ENCODE results near the gene CNTNAP5. TPM values are rescaled to one million over a fixed set of nuclear protein-coding genes. Genes with fewer than 3 reads are reported as not detected.

Gene CNTNAP5
- total RNA-seq, 1 donor from 2014 or later, result not detected

- no peak for TF ChIP-seq CTCF (IDR thresholded peaks at IDR 0.05)
- Histone ChIP-seq H3K36me3 (no peaks in the 10 kb centered on the region), H3K4me3 (no peak overlapping the region), H3K4me1 (no peaks in the 10 kb centered on the region), H3K27me3 (ENCODE audit: low read depth) (no peaks in the 10 kb centered on the region), H3K27ac (no peak overlapping the region), H3K9me3 (peaks cover 10% of the 10 kb centered on the region)
- DNase-seq (no peak), ATAC-seq (no peak)
- intact Hi-C loops (cut with DNase I), result no loop called here
Measured at GRCh38 chr2:124692707-124693106, 667.6 kb downstream of the CNTNAP5 start.

GRCh38 chr2:124693156-124693555, 668.1 kb downstream of the CNTNAP5 start:
- Histone ChIP-seq H3K4me3 (no peak overlapping the region), H3K27ac (no peak overlapping the region), H3K9me3 (peaks cover 10% of the 10 kb centered on the region), H3K36me3 (no peaks in the 10 kb centered on the region), H3K4me1 (no peaks in the 10 kb centered on the region), H3K27me3 (ENCODE audit: low read depth) (no peaks in the 10 kb centered on the region)
- no peak for DNase-seq
- TF ChIP-seq CTCF (IDR thresholded peaks at IDR 0.05), result no peak
- intact Hi-C loops (cut with DNase I), result no loop called here
- no peak for ATAC-seq

GRCh38 chr2:124698979-124699565, 674.0 kb downstream of the CNTNAP5 start:
- no peak for TF ChIP-seq CTCF (IDR thresholded peaks at IDR 0.05)
- H3K4me3 ChIP-seq, result no peak overlapping the region
- no peaks in the 10 kb centered on the region for H3K36me3 ChIP-seq
- DNase-seq (no peak), ATAC-seq (no peak)
- H3K27ac ChIP-seq, result no peak overlapping the region
- no peaks in the 10 kb centered on the region for H3K27me3 ChIP-seq (ENCODE audit: low read depth)
- intact Hi-C loops (cut with DNase I), result no loop called here
- H3K9me3 ChIP-seq, result no peaks in the 10 kb centered on the region
- no peaks in the 10 kb centered on the region for H3K4me1 ChIP-seq

- no peak for TF ChIP-seq CTCF (IDR thresholded peaks at IDR 0.05)
- DNase-seq, result no peak
- Histone ChIP-seq H3K27me3 (ENCODE audit: low read depth) (no peaks in the 10 kb centered on the region), H3K4me1 (no peaks in the 10 kb centered on the region), H3K4me3 (no peak overlapping the region), H3K27ac (no peak overlapping the region), H3K9me3 (no peaks in the 10 kb centered on the region), H3K36me3 (no peaks in the 10 kb centered on the region)
- ATAC-seq, result no peak
- intact Hi-C loops (cut with DNase I), result no loop called here
Measured at GRCh38 chr2:124702777-124703176, 677.7 kb downstream of the CNTNAP5 start.

- H3K36me3 ChIP-seq, result no peaks in the 10 kb centered on the region
- no peak overlapping the region for H3K4me3 ChIP-seq
- DNase-seq (no peak), ATAC-seq (no peak)
- no peak for TF ChIP-seq CTCF (IDR thresholded peaks at IDR 0.05)
- no peaks in the 10 kb centered on the region for H3K9me3 ChIP-seq
- H3K4me1 ChIP-seq, result no peaks in the 10 kb centered on the region
- intact Hi-C loops (cut with DNase I), result no loop called here
- no peaks in the 10 kb centered on the region for H3K27me3 ChIP-seq (ENCODE audit: low read depth)
- H3K27ac ChIP-seq, result no peak overlapping the region
Measured at GRCh38 chr2:124704071-124704925, 679.2 kb downstream of the CNTNAP5 start.
